ENCODE results near the gene IL24. TPM values are rescaled to one million over a fixed set of nuclear protein-coding genes. Genes with fewer than 3 reads are reported as not detected.

The IL24 gene
- polyA plus RNA-seq, 1 donor (not counting 4 experiments of a cell fraction or from before 2014, with no cell fraction given), result 2.3 TPM

GRCh38 chr1:206896261-206896660 lies 982 bp upstream of the IL24 start:
- peak overlapping the region; percentile 98 for H3K27ac ChIP-seq (ENCODE audit: control insufficient read depth, insufficient read depth, low read length)
- H3K4me1 ChIP-seq (ENCODE audit: control insufficient read depth, extremely low read depth, insufficient read depth, low read length), result peaks cover 71% of the 10 kb centered on the region
- no peak overlapping the region for H3K4me3 ChIP-seq (ENCODE audit: control insufficient read depth in 2 of 3, extremely low read depth in 1 of 3, insufficient read depth in 2 of 3, low read depth in 1 of 3, low read length in 3 of 3)
- H2AFZ ChIP-seq (ENCODE audit: control insufficient read depth, low read length), result peak overlapping the region; percentile 21
- dilution Hi-C loops (cut with MboI; ENCODE audit: extremely low pct_ligation_motif_present, low sequenced_read_pairs), result no loop called here
- no peaks in the 10 kb centered on the region for H3K9me3 ChIP-seq (ENCODE audit: control insufficient read depth, low read depth, low read length)
- no peaks in the 10 kb centered on the region for H3K27me3 ChIP-seq (ENCODE audit: control insufficient read depth, extremely low read depth, insufficient read depth, low read length)
- peak; percentile 9 for FAIRE-seq
- peak overlapping the region; percentile 69 for H3K9ac ChIP-seq (ENCODE audit: control insufficient read depth, extremely low read depth, insufficient read depth, low read length)
- H4K20me1 ChIP-seq (ENCODE audit: control insufficient read depth, extremely low read depth, insufficient read depth, low read length), result no peaks in the 10 kb centered on the region
- DNase-seq (ENCODE audit: low read depth, low spot score), result no peak
- no peaks in the 10 kb centered on the region for H3K36me3 ChIP-seq (ENCODE audit: control insufficient read depth in 2 of 2, extremely low read depth in 1 of 2, insufficient read depth in 2 of 2, low read length in 2 of 2)
- H3K4me2 ChIP-seq (ENCODE audit: control insufficient read depth, extremely low read depth, insufficient read depth, low read depth, low read length), result peak overlapping the region; percentile 57
- no peak for TF ChIP-seq CTCF (optimal IDR thresholded peaks at IDR 0.05 in 1 of 3, IDR thresholded peaks at IDR 0.05 in 1 of 3, conservative IDR thresholded peaks at IDR 0.05 in 1 of 3; ENCODE audit: extremely low read depth in 1 of 3, insufficient read depth in 2 of 3, low read length in 3 of 3)
- TF ChIP-seq EZH2 (IDR thresholded peaks at IDR 0.05; ENCODE audit: low read length), result no peak
- H3K9me1 ChIP-seq (ENCODE audit: control insufficient read depth, extremely low read depth, insufficient read depth, low read length), result no peaks in the 10 kb centered on the region
- H3K79me2 ChIP-seq (ENCODE audit: control insufficient read depth, insufficient read depth, low read length), result no peaks in the 10 kb centered on the region

- H3K27ac ChIP-seq (ENCODE audit: control insufficient read depth, insufficient read depth, low read length), result peak overlapping the region; percentile 51
Measured at GRCh38 chr1:206898089-206898914, 1.1 kb downstream of the IL24 start.

More at GRCh38 chr1:206898089-206898914, 1.1 kb downstream of the IL24 start:
- FAIRE-seq, result peak; percentile 77
- TF ChIP-seq CTCF (optimal IDR thresholded peaks at IDR 0.05 in 1 of 3, IDR thresholded peaks at IDR 0.05 in 1 of 3, conservative IDR thresholded peaks at IDR 0.05 in 1 of 3; ENCODE audit: extremely low read depth in 1 of 3, insufficient read depth in 2 of 3, low read length in 3 of 3), result no peak
- TF ChIP-seq EZH2 (IDR thresholded peaks at IDR 0.05; ENCODE audit: low read length), result no peak
- no peaks in the 10 kb centered on the region for H3K9me1 ChIP-seq (ENCODE audit: control insufficient read depth, extremely low read depth, insufficient read depth, low read length)
- no peak overlapping the region for H3K4me3 ChIP-seq (ENCODE audit: control insufficient read depth in 2 of 3, extremely low read depth in 1 of 3, insufficient read depth in 2 of 3, low read depth in 1 of 3, low read length in 3 of 3)
- H3K27me3 ChIP-seq (ENCODE audit: control insufficient read depth, extremely low read depth, insufficient read depth, low read length), result no peaks in the 10 kb centered on the region
- peak overlapping the region; percentile 38 for H3K9ac ChIP-seq (ENCODE audit: control insufficient read depth, extremely low read depth, insufficient read depth, low read length)
- H2AFZ ChIP-seq (ENCODE audit: control insufficient read depth, low read length), result peak overlapping the region; percentile 52
- peak overlapping the region; percentile 49 for H3K4me2 ChIP-seq (ENCODE audit: control insufficient read depth, extremely low read depth, insufficient read depth, low read depth, low read length)
- H3K36me3 ChIP-seq (ENCODE audit: control insufficient read depth in 2 of 2, extremely low read depth in 1 of 2, insufficient read depth in 2 of 2, low read length in 2 of 2), result peaks cover 0 to 4% of the 10 kb centered on the region in 2 experiments
- no peaks in the 10 kb centered on the region for H3K79me2 ChIP-seq (ENCODE audit: control insufficient read depth, insufficient read depth, low read length)
- H3K4me1 ChIP-seq (ENCODE audit: control insufficient read depth, extremely low read depth, insufficient read depth, low read length), result peaks cover 52% of the 10 kb centered on the region
- H3K9me3 ChIP-seq (ENCODE audit: control insufficient read depth, low read depth, low read length), result no peaks in the 10 kb centered on the region
- dilution Hi-C loops (cut with MboI; ENCODE audit: extremely low pct_ligation_motif_present, low sequenced_read_pairs), result no loop called here
- DNase-seq (ENCODE audit: low read depth, low spot score), result no peak
- H4K20me1 ChIP-seq (ENCODE audit: control insufficient read depth, extremely low read depth, insufficient read depth, low read length), result no peaks in the 10 kb centered on the region
